Erythroblast (primary cell): ENCODE measurements around the gene TRDMT1.

ENCODE experiments used
- GATA1 ChIP-seq: IDR thresholded peaks from 2 replicates; pipeline ENCODE4 v1.6.1; 2011; ENCODE audit warnings: low read depth, mild to moderate bottlenecking, control low read depth, low read length, moderate library complexity
- POLR2A ChIP-seq: IDR thresholded peaks from 2 replicates; pipeline ENCODE4 v1.6.1; 2011; ENCODE audit warnings: mild to moderate bottlenecking, low read length

DNA sequence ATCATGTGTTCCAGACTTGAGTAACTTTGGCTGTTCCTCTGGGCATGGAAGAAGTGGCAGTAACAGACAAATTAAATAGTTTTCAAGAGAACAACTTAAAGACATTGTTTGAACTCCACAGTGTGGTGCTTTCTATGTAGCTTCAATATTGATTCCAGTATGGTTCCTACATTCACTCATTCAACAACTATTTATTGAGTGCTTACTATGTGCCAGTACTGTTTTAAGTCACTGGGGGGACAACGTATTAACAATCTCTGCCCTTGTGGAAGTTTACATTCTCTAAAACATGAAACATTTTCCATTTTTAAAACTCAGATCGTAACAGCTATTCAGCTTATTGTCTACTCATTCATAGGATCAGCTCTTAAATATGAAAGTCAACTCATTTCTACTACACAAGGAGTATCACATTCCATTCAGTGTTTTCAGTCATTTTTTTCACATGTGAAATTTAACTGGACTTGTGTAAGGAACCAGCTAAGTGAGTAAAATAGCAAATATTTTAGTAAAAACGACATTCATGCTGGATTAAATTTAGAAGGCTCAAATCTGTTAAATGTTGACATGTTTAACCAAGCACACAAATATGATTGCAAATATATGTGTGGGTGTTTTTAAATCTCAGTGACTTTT, 58.3 kb downstream of the TRDMT1 start:
- TF ChIP-seq POLR2A (no peak), GATA1 (no peak)
